Right kidney (tissue), 1 donor: ENCODE data around the gene LRRC47.
"Not testable (repeated sequence)": the region's sequence is repeated elsewhere in the genome, so short reads cannot be mapped to it uniquely, and the experiment has no call there.

Experiments
- DNase-seq: peaks from one replicate; pipeline ENCODE4 v3.0.0-alpha.2; 2016

The LRRC47 gene

GRCh38 chr1:3772027-3772714 is 24.1 kb downstream of the LRRC47 start:
- DNase-seq, result peak; percentile 84

- DNase-seq, result no peak
Observed at GRCh38 chr1:3771108-3772026, 24.9 kb downstream of the LRRC47 start.

GRCh38 chr1:3770047-3770765 is 26.1 kb downstream of the LRRC47 start:
- DNase-seq, result no peak

- DNase-seq, result no peak
Observed at GRCh38 chr1:3768811-3769390, 27.4 kb downstream of the LRRC47 start.

- no peak for DNase-seq
Observed at GRCh38 chr1:3767328-3767925, 28.9 kb downstream of the LRRC47 start.

GRCh38 chr1:3763351-3764125 is 32.8 kb downstream of the LRRC47 start:
- DNase-seq, result peak; percentile 50

- no peak for DNase-seq
Observed at GRCh38 chr1:3762873-3763228, 33.4 kb downstream of the LRRC47 start.

GRCh38 chr1:3762151-3762872 is 34.0 kb downstream of the LRRC47 start:
- DNase-seq, result no peak

GRCh38 chr1:3761296-3762010 is 34.8 kb downstream of the LRRC47 start:
- DNase-seq, result no peak

GRCh38 chr1:3759796-3760195 is 36.5 kb downstream of the LRRC47 start:
- DNase-seq, result no peak

- no peak for DNase-seq
Observed at GRCh38 chr1:3759164-3759563, 37.1 kb downstream of the LRRC47 start.

- no peak for DNase-seq
Observed at GRCh38 chr1:3756394-3756793, 39.9 kb downstream of the LRRC47 start.

- DNase-seq, result no peak
Observed at GRCh38 chr1:3753656-3754454, 42.4 kb downstream of the LRRC47 start.

GRCh38 chr1:3752400-3752945 is 43.8 kb downstream of the LRRC47 start, which contains the start of gene CCDC27:
Gene CCDC27, plus strand, starts transcription at chr1:3752450. Its CDS starts 32 bp downstream, at chr1:3752482.
- no peak for DNase-seq

- no peak for DNase-seq
Observed at GRCh38 chr1:3750741-3751140, 45.6 kb downstream of the LRRC47 start.

GRCh38 chr1:3749512-3749911 is 46.8 kb downstream of the LRRC47 start:
- no peak for DNase-seq

- not testable (repeated sequence) for DNase-seq
Observed at GRCh38 chr1:3748316-3748900, 47.9 kb downstream of the LRRC47 start.

GRCh38 chr1:3747903-3748302 is 48.4 kb downstream of the LRRC47 start:
- no peak for DNase-seq
